ENCODE measurements around the gene DSTYK. TPM values are rescaled to one million over a fixed set of nuclear protein-coding genes. Genes with fewer than 3 reads are reported as not detected.

Gene DSTYK
- total and polyA plus RNA-seq, 2 donors (not counting 3 experiments of a cell fraction or from before 2014, with no cell fraction given): 3.6 to 8.7 TPM

DNA sequence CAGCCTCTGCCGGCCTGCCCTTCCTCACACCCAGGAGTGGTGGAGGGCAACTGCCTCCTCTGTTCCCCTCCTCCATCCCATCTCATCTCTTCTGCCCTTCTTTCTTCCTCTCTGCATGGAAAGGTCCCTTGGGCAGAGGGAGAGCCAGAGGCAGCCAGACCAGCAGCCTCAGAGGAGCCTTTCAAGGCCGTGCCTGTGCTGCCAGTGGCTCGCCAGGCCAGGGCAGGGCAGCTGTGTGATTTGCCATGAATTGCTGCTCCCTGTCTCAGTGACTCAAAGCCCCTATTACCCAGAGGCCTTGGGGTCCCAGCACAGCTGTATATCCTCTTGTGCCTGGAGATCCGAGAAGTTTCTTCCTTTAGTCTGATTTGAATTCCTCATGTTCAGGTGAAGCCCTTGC, 38.1 kb upstream of the DSTYK start:
- no peak for DNase-seq (ENCODE audit: low read depth, low spot score)
- no peaks in the 10 kb centered on the region for H3K9me3 ChIP-seq (replicated peaks; ENCODE audit: control insufficient read depth, insufficient read depth, low read length)
- no peak overlapping the region for H3K4me3 ChIP-seq (replicated peaks in 1 of 3; ENCODE audit: insufficient read depth in 1 of 3, low read depth in 1 of 3, low read length in 3 of 3)
- intact Hi-C loops (cut with micrococcal nuclease) (no loop called here), dilution Hi-C loops (cut with MboI; ENCODE audit: extremely low pct_ligation_motif_present, low sequenced_read_pairs) (no loop called here)
- TF ChIP-seq POLR2AphosphoS5 (IDR thresholded peaks at IDR 0.05; ENCODE audit: insufficient read depth, low read depth, low read length): no peak
- no peak for TF ChIP-seq JUN (IDR thresholded peaks at IDR 0.05; ENCODE audit: borderline replicate concordance, insufficient read depth, insufficient read length, low read depth)
- TF ChIP-seq, protein P1, sequence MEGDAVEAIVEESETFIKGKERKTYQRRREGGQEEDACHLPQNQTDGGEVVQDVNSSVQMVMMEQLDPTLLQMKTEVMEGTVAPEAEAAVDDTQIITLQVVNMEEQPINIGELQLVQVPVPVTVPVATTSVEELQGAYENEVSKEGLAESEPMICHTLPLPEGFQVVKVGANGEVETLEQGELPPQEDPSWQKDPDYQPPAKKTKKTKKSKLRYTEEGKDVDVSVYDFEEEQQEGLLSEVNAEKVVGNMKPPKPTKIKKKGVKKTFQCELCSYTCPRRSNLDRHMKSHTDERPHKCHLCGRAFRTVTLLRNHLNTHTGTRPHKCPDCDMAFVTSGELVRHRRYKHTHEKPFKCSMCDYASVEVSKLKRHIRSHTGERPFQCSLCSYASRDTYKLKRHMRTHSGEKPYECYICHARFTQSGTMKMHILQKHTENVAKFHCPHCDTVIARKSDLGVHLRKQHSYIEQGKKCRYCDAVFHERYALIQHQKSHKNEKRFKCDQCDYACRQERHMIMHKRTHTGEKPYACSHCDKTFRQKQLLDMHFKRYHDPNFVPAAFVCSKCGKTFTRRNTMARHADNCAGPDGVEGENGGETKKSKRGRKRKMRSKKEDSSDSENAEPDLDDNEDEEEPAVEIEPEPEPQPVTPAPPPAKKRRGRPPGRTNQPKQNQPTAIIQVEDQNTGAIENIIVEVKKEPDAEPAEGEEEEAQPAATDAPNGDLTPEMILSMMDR (IDR thresholded peaks at IDR 0.05; ENCODE audit: extremely low read depth in 1 of 2, insufficient read depth in 1 of 2, low read depth in 1 of 2, low read length in 2 of 2): no peak
- TF ChIP-seq, protein P2, sequence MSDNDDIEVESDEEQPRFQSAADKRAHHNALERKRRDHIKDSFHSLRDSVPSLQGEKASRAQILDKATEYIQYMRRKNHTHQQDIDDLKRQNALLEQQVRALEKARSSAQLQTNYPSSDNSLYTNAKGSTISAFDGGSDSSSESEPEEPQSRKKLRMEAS (IDR thresholded peaks at IDR 0.05; ENCODE audit: insufficient read depth, insufficient read length): no peak
- TF ChIP-seq FOS (IDR thresholded peaks at IDR 0.05; ENCODE audit: borderline replicate concordance, insufficient read depth, low read length): no peak
- no peak for TF ChIP-seq POLR2A (IDR thresholded peaks at IDR 0.05; ENCODE audit: low read depth, low read length)
- TF ChIP-seq MYC (IDR thresholded peaks at IDR 0.05; ENCODE audit: low read depth, low read length): no peak
- no peak for TF ChIP-seq EZH2 (IDR thresholded peaks at IDR 0.05; ENCODE audit: borderline replicate concordance, low read depth, low read length, severe bottlenecking)
- TF ChIP-seq GATA2 (IDR thresholded peaks at IDR 0.05; ENCODE audit: insufficient read depth, insufficient read length, low read depth, low read length): no peak
- H2AFZ ChIP-seq (ENCODE audit: low read depth, low read length): no peak overlapping the region
- H3K79me2 ChIP-seq (ENCODE audit: control insufficient read depth, insufficient read depth, low read length): no peaks in the 10 kb centered on the region
- no peaks in the 10 kb centered on the region for H3K9me1 ChIP-seq (replicated peaks; ENCODE audit: control insufficient read depth, extremely low read depth, insufficient read depth, low read length)
- no peak overlapping the region for H3K4me2 ChIP-seq (ENCODE audit: insufficient read depth, low read length)
- CTCF ChIA-PET: interaction anchor here (1.4 kb wide), 1 partner anchor 108 kb away, joined by 5 read pairs; no protein-coding TSS in a partner anchor
- no TSS peak for BruUV-seq (replicated peaks)
- H3K9ac ChIP-seq (replicated peaks; ENCODE audit: extremely low read depth, insufficient read depth, low read length): no peak overlapping the region
- no peaks in the 10 kb centered on the region for H4K20me1 ChIP-seq (replicated peaks; ENCODE audit: control insufficient read depth, extremely low read depth, insufficient read depth, low read length)
- peaks cover 0 to 2% of the 10 kb centered on the region in 2 experiments for H3K27me3 ChIP-seq (ENCODE audit: control insufficient read depth in 2 of 2, insufficient read depth in 2 of 2, low read length in 2 of 2)
- no peaks in the 10 kb centered on the region for H3K4me1 ChIP-seq (ENCODE audit: control insufficient read depth, extremely low read depth, insufficient read depth, low read length)
- POLR2A ChIA-PET: no interaction called here
- H3K36me3 ChIP-seq (ENCODE audit: control insufficient read depth in 2 of 2, extremely low read depth in 1 of 2, insufficient read depth in 2 of 2, low read length in 2 of 2): no peaks in the 10 kb centered on the region
- no peak for FAIRE-seq
- H3K27ac ChIP-seq (ENCODE audit: insufficient read depth, low read depth, low read length): no peak overlapping the region
